KMS-11 (cell line): ENCODE data around the gene STAP2.
A peak's percentile ranks its signal among the peaks of the same experiment; 100 is the strongest.

Source experiments
- H2AFZ ChIP-seq: fragments of 200-600 bp; sonication (generic); 2 replicates; pipeline ENCODE4 v1.6.1; 2016; ENCODE audit warnings: antibody characterized with exemption, mixed run types, low read depth
- H3K27ac ChIP-seq: fragments of 200-600 bp; sonication (generic); 2 replicates; pipeline ENCODE4 v1.6.1; 2016; ENCODE audit warnings: mild to moderate bottlenecking, mixed run types
- H3K27me3 ChIP-seq: fragments of 200-600 bp; sonication (generic); 2 replicates; pipeline ENCODE4 v1.6.1; 2017; ENCODE audit warnings: mild to moderate bottlenecking, low read depth, mixed run types, moderate library complexity; ENCODE audit not compliant: insufficient read depth
- H3K36me3 ChIP-seq: fragments of 200-600 bp; sonication (generic); 2 replicates; pipeline ENCODE4 v1.6.1; 2017; ENCODE audit warnings: mild to moderate bottlenecking, mixed run types; ENCODE audit not compliant: insufficient read depth
- H3K4me1 ChIP-seq: fragments of 200-600 bp; sonication (generic); 2 replicates; pipeline ENCODE4 v1.6.1; 2016; ENCODE audit warnings: mild to moderate bottlenecking, low read depth, mixed run types; ENCODE audit not compliant: poor library complexity, severe bottlenecking
- H3K4me2 ChIP-seq: fragments of 200-600 bp; sonication (generic); 2 replicates; pipeline ENCODE4 v1.7.0; 2016; ENCODE audit warnings: mild to moderate bottlenecking, mixed run types
- H3K4me3 ChIP-seq: fragments of 200-600 bp; sonication (generic); IDR thresholded peaks from 2 replicates; pipeline ENCODE4 v1.6.1; 2017; ENCODE audit warnings: low read depth, low read length, mixed read lengths; ENCODE audit not compliant: insufficient read depth
- H3K79me2 ChIP-seq: fragments of 200-600 bp; sonication (generic); 2 replicates; pipeline ENCODE4 v1.6.1; 2016; ENCODE audit warnings: low read depth, mixed run types; ENCODE audit not compliant: insufficient read depth
- H3K9ac ChIP-seq: fragments of 200-600 bp; sonication (generic); 2 replicates; pipeline ENCODE4 v1.6.1; 2016; ENCODE audit warnings: mild to moderate bottlenecking, mixed run types
- H4K20me1 ChIP-seq: fragments of 200-600 bp; sonication (generic); 2 replicates; pipeline ENCODE4 v1.6.1; 2016; ENCODE audit warnings: mild to moderate bottlenecking, mixed run types; ENCODE audit not compliant: insufficient read depth
- TF ChIP-seq, protein P1 (sequence below): fragments of 200-600 bp; sonication (generic); conservative IDR thresholded peaks from 2 replicates; pipeline ENCODE4 v1.6.1; 2017; ENCODE audit warnings: low read depth, mild to moderate bottlenecking, antibody characterized with exemption, low read length, moderate library complexity, mixed read lengths

The STAP2 gene

GRCh38 chr19:4370418-4371041 is 31.9 kb upstream of the STAP2 start:
- no peaks in the 10 kb centered on the region for H3K27me3 ChIP-seq
- no peak overlapping the region for H2AFZ ChIP-seq
- TF ChIP-seq, protein P1, sequence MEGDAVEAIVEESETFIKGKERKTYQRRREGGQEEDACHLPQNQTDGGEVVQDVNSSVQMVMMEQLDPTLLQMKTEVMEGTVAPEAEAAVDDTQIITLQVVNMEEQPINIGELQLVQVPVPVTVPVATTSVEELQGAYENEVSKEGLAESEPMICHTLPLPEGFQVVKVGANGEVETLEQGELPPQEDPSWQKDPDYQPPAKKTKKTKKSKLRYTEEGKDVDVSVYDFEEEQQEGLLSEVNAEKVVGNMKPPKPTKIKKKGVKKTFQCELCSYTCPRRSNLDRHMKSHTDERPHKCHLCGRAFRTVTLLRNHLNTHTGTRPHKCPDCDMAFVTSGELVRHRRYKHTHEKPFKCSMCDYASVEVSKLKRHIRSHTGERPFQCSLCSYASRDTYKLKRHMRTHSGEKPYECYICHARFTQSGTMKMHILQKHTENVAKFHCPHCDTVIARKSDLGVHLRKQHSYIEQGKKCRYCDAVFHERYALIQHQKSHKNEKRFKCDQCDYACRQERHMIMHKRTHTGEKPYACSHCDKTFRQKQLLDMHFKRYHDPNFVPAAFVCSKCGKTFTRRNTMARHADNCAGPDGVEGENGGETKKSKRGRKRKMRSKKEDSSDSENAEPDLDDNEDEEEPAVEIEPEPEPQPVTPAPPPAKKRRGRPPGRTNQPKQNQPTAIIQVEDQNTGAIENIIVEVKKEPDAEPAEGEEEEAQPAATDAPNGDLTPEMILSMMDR, result no peak
- peak overlapping the region; percentile 99 for H3K4me2 ChIP-seq
- peak overlapping the region; percentile 95 for H3K27ac ChIP-seq
- no peaks in the 10 kb centered on the region for H4K20me1 ChIP-seq
- peak overlapping the region; percentile 84; the same call in 1 of the 2 replicates for H3K9ac ChIP-seq
- no peak overlapping the region for H3K4me3 ChIP-seq
- H3K4me1 ChIP-seq, result peaks cover 46% of the 10 kb centered on the region
- H3K36me3 ChIP-seq, result no peaks in the 10 kb centered on the region
- H3K79me2 ChIP-seq, result peaks cover 8% of the 10 kb centered on the region; the same call in 1 of the 2 replicates

DNA sequence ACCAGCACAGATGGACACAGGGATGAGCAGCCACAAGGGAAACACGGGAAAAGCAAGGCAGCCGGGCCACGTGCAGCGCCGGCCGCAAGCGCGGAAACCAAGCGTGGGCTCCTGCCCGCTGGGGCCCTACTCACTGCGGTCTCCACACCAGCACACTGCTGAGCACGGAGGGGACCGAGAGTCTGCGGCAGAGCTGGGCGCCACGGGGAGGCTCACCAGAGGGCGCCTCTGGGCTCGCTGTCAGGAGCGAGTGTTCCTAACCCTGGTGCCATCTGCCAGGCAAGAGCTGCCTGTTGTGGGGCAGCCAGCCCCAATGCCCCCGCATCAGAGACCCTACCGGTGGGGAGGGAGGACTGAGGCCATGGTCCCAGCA is 31.2 kb upstream of the STAP2 start:
- Histone ChIP-seq H3K4me3 (no peak overlapping the region), H3K4me2 (peak overlapping the region; percentile 99), H3K79me2 (peaks cover 8% of the 10 kb centered on the region; the same call in 1 of the 2 replicates), H3K27ac (peak overlapping the region; percentile 95), H3K36me3 (no peaks in the 10 kb centered on the region), H3K9ac (peak overlapping the region; percentile 84), H3K27me3 (no peaks in the 10 kb centered on the region), H2AFZ (peak overlapping the region; percentile 42), H3K4me1 (peaks cover 46% of the 10 kb centered on the region), H4K20me1 (no peaks in the 10 kb centered on the region)
- TF ChIP-seq, protein P1, result peak; percentile 57

GRCh38 chr19:4369109-4369887 is 30.7 kb upstream of the STAP2 start:
- peak overlapping the region; percentile 42 for H2AFZ ChIP-seq
- no peaks in the 10 kb centered on the region for H3K36me3 ChIP-seq
- H4K20me1 ChIP-seq, result no peaks in the 10 kb centered on the region
- TF ChIP-seq, protein P1, result no peak
- H3K4me1 ChIP-seq, result peaks cover 46% of the 10 kb centered on the region
- peak overlapping the region; percentile 84 for H3K9ac ChIP-seq
- H3K27ac ChIP-seq, result peak overlapping the region; percentile 95
- H3K79me2 ChIP-seq, result peaks cover 8% of the 10 kb centered on the region; the same call in 1 of the 2 replicates
- H3K4me3 ChIP-seq, result no peak overlapping the region
- peak overlapping the region; percentile 99 for H3K4me2 ChIP-seq
- no peaks in the 10 kb centered on the region for H3K27me3 ChIP-seq

GRCh38 chr19:4368128-4368820 is 29.6 kb upstream of the STAP2 start:
- H3K4me3 ChIP-seq, result no peak overlapping the region
- H4K20me1 ChIP-seq, result no peaks in the 10 kb centered on the region
- TF ChIP-seq, protein P1, result no peak
- peak overlapping the region; percentile 95; the same call in 1 of the 2 replicates for H3K27ac ChIP-seq
- peak overlapping the region; percentile 99; the same call in 1 of the 2 replicates for H3K4me2 ChIP-seq
- H3K4me1 ChIP-seq, result peaks cover 46% of the 10 kb centered on the region
- H3K27me3 ChIP-seq, result no peaks in the 10 kb centered on the region
- no peak overlapping the region for H3K9ac ChIP-seq
- peaks cover 8% of the 10 kb centered on the region; the same call in 1 of the 2 replicates for H3K79me2 ChIP-seq
- H3K36me3 ChIP-seq, result no peaks in the 10 kb centered on the region
- H2AFZ ChIP-seq, result no peak overlapping the region
